CD4-positive, alpha-beta T cell (primary cell): Measurements from ENCODE around the gene PREP. TPM values are rescaled to one million over a fixed set of nuclear protein-coding genes. Genes with fewer than 3 reads are reported as not detected.
"Not testable (repeated sequence)": the region's sequence is repeated elsewhere in the genome, so short reads cannot be mapped to it uniquely, and the experiment has no call there.

Experiments used
- ATAC-seq: fragments of 200-7000 bp; cut with Tn5 transposase; one replicate; pipeline ENCODE4 v1.10.0; 2022; ENCODE audit warnings: mild to moderate bottlenecking; ENCODE audit not compliant: poor library complexity
- CTCF ChIA-PET: fragments of 350-600 bp; sonication (Branson Sonifier 250); formaldehyde crosslinking; loops from one replicate; lab custom pipeline; 2021; ENCODE audit warnings: antibody characterized with exemption, inconsistent platforms; lab: Charles Lee
- POLR2A ChIA-PET: fragments of 350-600 bp; sonication (Branson Sonifier 250); formaldehyde crosslinking; loops from one replicate; lab custom pipeline; 2021; ENCODE audit warnings: antibody characterized with exemption, inconsistent platforms; lab: Charles Lee
- DNase-seq, 14 experiments: peaks; one replicate each; pipeline ENCODE4 v3.0.0-alpha.2; 2013 to 2020; ENCODE audit warnings: mixed read lengths in 2 of 14
- H3K27ac ChIP-seq, 2 donors: one replicate each; pipeline versions ENCODE4 v1.5.1 to v1.7.0; 2013; ENCODE audit warnings: low read length in 2 of 2, low read depth in 1 of 2, mild to moderate bottlenecking in 1 of 2
- H3K27me3 ChIP-seq, 2 experiments: 1 replicate in 1 of 2; 2 replicates in 1 of 2; pipeline versions ENCODE4 v1.6.1 to v1.7.0; 2013; ENCODE audit warnings: low read length in 2 of 2, control low read depth in 1 of 2, mild to moderate bottlenecking in 1 of 2, moderate library complexity in 1 of 2; ENCODE audit not compliant: insufficient read depth in 2 of 2, control insufficient read depth in 1 of 2
- H3K36me3 ChIP-seq: one replicate; pipeline ENCODE4 v1.6.1; 2013; ENCODE audit warnings: low read length, control low read depth; ENCODE audit not compliant: insufficient read depth
- H3K4me1 ChIP-seq: one replicate; pipeline ENCODE4 v1.6.1; 2013; ENCODE audit warnings: low read length, control low read depth; ENCODE audit not compliant: insufficient read depth
- H3K4me3 ChIP-seq: one replicate; pipeline ENCODE4 v1.5.1; 2013; ENCODE audit warnings: mild to moderate bottlenecking, low read length, moderate library complexity
- H3K9me3 ChIP-seq, 2 experiments: 1 replicate in 1 of 2; 2 replicates in 1 of 2; pipeline versions ENCODE4 v1.6.1 to v1.7.0; 2013; ENCODE audit warnings: low read length in 2 of 2, mild to moderate bottlenecking in 2 of 2, control low read depth in 1 of 2, moderate library complexity in 1 of 2; ENCODE audit not compliant: control insufficient read depth in 1 of 2, insufficient read depth in 1 of 2
- H3K27ac Mint-ChIP-seq: one replicate; pipeline ENCODE4 v1.8.0; 2020; ENCODE audit warnings: mixed read lengths
- H3K27me3 Mint-ChIP-seq: one replicate; pipeline ENCODE4 v1.8.0; 2021; ENCODE audit warnings: mixed read lengths
- H3K36me3 Mint-ChIP-seq: one replicate; pipeline ENCODE4 v1.8.0; 2021; ENCODE audit warnings: low read depth, mixed read lengths
- H3K4me1 Mint-ChIP-seq: one replicate; pipeline ENCODE4 v1.8.0; 2021; ENCODE audit warnings: low read depth, mixed read lengths
- H3K4me3 Mint-ChIP-seq: one replicate; pipeline ENCODE4 v1.8.0; 2020; ENCODE audit warnings: mild to moderate bottlenecking, mixed read lengths
- H3K9me3 Mint-ChIP-seq: one replicate; pipeline ENCODE4 v1.8.0; 2020; ENCODE audit warnings: mixed read lengths
- intact Hi-C, 2 experiments: fragments of 100-400 bp; cut with DNase I in 1 of 2; cut with micrococcal nuclease in 1 of 2; formaldehyde crosslinking; loops; one replicate each; pipeline versions ENCODE4 v1.15.1 to v1.9.0; 2023 to 2025; cut with DNase I, micrococcal nuclease
- total RNA-seq, 174 experiments: library from RNA in 2 of 174; stranded (reverse) in 2 of 174; gene quantifications; one replicate each; pipeline ENCODE4 v1.2.3 and lab custom pipeline; 2021 to 2026
- TF ChIP-seq, protein P1 (sequence below): fragments of 200-600 bp; IDR thresholded peaks from one replicate; pipeline ENCODE4 v1.8.0; 2022; ENCODE audit warnings: antibody characterized with exemption, mild to moderate bottlenecking

PREP gene
- total RNA-seq, 2 experiments from 2014 or later, result 14.9 to 15.6 TPM

DNA sequence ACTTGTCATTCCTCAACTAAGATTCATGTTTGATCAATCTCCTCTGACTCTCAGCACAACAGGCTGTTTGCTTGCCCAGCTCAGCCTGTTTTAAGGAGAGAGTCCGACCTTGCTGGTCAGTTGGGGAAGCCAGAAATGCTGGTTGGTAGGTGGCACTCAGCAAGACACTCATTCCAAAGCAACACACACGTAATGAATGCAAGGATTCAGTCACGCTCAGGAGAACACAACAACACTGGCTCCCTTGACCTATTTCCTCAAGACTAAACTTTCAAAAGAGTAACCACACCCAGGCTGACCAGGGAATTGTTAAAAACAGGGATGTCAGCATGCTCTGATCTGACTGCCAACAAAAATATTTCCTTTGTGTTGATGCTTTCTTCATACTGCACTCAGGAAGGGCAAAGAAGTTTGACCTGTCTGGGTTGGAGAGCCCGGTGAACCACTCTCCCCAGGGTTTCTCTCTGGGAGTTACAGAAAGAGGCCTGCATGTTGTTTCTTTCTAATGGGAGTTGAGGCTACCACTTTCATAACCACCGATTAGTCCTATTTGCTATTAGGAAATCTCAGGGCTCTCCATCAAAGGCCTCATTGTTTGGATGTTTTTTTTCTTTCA, 25.6 kb upstream of the PREP start:
- TF ChIP-seq, protein P1, sequence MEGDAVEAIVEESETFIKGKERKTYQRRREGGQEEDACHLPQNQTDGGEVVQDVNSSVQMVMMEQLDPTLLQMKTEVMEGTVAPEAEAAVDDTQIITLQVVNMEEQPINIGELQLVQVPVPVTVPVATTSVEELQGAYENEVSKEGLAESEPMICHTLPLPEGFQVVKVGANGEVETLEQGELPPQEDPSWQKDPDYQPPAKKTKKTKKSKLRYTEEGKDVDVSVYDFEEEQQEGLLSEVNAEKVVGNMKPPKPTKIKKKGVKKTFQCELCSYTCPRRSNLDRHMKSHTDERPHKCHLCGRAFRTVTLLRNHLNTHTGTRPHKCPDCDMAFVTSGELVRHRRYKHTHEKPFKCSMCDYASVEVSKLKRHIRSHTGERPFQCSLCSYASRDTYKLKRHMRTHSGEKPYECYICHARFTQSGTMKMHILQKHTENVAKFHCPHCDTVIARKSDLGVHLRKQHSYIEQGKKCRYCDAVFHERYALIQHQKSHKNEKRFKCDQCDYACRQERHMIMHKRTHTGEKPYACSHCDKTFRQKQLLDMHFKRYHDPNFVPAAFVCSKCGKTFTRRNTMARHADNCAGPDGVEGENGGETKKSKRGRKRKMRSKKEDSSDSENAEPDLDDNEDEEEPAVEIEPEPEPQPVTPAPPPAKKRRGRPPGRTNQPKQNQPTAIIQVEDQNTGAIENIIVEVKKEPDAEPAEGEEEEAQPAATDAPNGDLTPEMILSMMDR, result no peak
- no peaks in the 10 kb centered on the region for H3K36me3 Mint-ChIP-seq
- peaks cover 13% of the 10 kb centered on the region for H3K27me3 Mint-ChIP-seq
- ChIA-PET CTCF (no interaction called here), POLR2A (no interaction called here)
- H3K4me1 ChIP-seq, result no peaks in the 10 kb centered on the region
- intact Hi-C loops, result no loop called here
- H3K9me3 ChIP-seq, result no peaks in the 10 kb centered on the region
- H3K36me3 ChIP-seq, result no peaks in the 10 kb centered on the region
- no peak for ATAC-seq
- no peak overlapping the region for H3K4me3 Mint-ChIP-seq
- no peak overlapping the region for H3K27ac Mint-ChIP-seq
- DNase-seq, result no peak
- H3K4me1 Mint-ChIP-seq, result peaks cover 4% of the 10 kb centered on the region
- no peaks in the 10 kb centered on the region for H3K27me3 ChIP-seq
- H3K4me3 ChIP-seq, result no peak overlapping the region
- H3K9me3 Mint-ChIP-seq, result no peaks in the 10 kb centered on the region
- H3K27ac ChIP-seq, result no peak overlapping the region

DNA sequence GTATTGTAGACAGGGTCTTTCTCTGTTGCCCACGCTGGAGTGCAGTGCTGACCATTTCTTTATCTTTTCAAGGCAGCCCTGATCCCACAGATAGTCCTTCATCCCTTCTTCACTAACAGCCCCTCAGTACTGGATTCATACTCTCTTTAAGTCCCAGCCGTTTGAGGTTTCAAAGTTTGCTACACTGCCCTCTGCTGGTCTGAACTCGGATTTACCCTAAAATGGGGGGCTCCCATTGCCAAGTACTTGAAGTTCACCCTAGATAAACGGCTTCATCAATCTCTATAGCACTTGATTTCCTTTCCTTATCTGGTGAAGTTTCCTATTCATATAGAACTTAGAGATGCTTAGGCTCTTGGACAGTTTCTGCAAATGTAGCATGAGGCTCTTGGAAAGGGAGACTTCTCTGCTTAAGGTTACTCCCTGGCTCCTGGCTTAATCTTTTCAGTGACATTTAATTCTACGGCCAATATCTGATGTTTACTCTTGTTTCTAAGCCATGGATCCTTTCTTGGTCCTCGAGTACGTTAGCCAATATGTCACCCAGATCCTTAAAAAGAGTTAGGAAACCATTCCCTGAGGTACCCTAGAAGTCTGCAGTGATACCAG, 21.4 kb upstream of the PREP start:
- Histone ChIP-seq H3K4me3 (no peak overlapping the region), H3K27ac (no peak overlapping the region), H3K9me3 (no peaks in the 10 kb centered on the region), H3K4me1 (no peaks in the 10 kb centered on the region), H3K36me3 (no peaks in the 10 kb centered on the region), H3K27me3 (no peaks in the 10 kb centered on the region)
- Mint-ChIP-seq H3K4me1 (peaks cover 4% of the 10 kb centered on the region), H3K27me3 (peaks cover 7% of the 10 kb centered on the region), H3K36me3 (no peaks in the 10 kb centered on the region), H3K4me3 (no peak overlapping the region), H3K9me3 (peaks cover 2% of the 10 kb centered on the region), H3K27ac (no peak overlapping the region)
- ATAC-seq, result peak; percentile 74
- intact Hi-C loops, result loop anchor here (1.0 kb wide), 1 partner anchor 337 kb away; no protein-coding TSS in a partner anchor
- TF ChIP-seq, protein P1, result peak; percentile 77
- ChIA-PET CTCF (no interaction called here), POLR2A (no interaction called here)
- peak; percentile 29 to 77 (median 52) for DNase-seq

DNA sequence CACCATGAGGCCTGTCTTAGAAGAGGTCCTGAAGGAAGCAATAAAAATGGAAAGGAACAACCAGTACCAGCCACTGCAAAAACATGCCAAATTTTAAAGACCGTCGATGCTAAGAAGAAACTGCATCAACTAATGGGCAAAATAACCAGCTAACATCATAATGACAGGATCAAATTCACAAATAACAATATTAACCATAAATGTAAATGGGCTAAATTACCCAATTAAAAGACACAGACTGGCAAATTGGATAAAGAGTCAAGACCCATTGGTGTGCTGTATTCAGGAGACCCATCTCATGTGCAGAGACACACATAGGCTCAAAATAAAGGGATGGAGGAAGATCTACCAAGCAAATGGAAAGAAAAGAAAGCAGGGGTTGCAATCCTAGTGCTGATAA, 14.1 kb upstream of the PREP start:
- H3K27me3 ChIP-seq, H3K27ac Mint-ChIP-seq, POLR2A ChIA-PET, ATAC-seq, H3K9me3 ChIP-seq, H3K27ac ChIP-seq, H3K4me3 ChIP-seq, H3K4me1 ChIP-seq, H3K4me3 Mint-ChIP-seq, DNase-seq, H3K36me3 Mint-ChIP-seq, H3K4me1 Mint-ChIP-seq, intact Hi-C loops, H3K36me3 ChIP-seq: not testable (repeated sequence)
- Mint-ChIP-seq H3K27me3 (peaks cover 33% of the 10 kb centered on the region), H3K9me3 (peaks cover 23% of the 10 kb centered on the region)
- CTCF ChIA-PET, result interaction anchor here (1.1 kb wide), 1 partner anchor 14 kb away, joined by 3 read pairs; the partner anchor contains the start of gene PREP
